GM18520 (cell line): Measurements from ENCODE around the gene EXOC6B.

Experiments used
- ATAC-seq: cut with Tn5 transposase; IDR thresholded peaks from one replicate; pipeline ENCODE4 v1.9.1; 2021; ENCODE audit not compliant: unreplicated experiment

The EXOC6B gene

GRCh38 chr2:72235497-72236415 is 590.1 kb downstream of the EXOC6B start:
- ATAC-seq = no peak

- ATAC-seq = no peak
Observed at GRCh38 chr2:72233211-72233610, 592.6 kb downstream of the EXOC6B start.

DNA sequence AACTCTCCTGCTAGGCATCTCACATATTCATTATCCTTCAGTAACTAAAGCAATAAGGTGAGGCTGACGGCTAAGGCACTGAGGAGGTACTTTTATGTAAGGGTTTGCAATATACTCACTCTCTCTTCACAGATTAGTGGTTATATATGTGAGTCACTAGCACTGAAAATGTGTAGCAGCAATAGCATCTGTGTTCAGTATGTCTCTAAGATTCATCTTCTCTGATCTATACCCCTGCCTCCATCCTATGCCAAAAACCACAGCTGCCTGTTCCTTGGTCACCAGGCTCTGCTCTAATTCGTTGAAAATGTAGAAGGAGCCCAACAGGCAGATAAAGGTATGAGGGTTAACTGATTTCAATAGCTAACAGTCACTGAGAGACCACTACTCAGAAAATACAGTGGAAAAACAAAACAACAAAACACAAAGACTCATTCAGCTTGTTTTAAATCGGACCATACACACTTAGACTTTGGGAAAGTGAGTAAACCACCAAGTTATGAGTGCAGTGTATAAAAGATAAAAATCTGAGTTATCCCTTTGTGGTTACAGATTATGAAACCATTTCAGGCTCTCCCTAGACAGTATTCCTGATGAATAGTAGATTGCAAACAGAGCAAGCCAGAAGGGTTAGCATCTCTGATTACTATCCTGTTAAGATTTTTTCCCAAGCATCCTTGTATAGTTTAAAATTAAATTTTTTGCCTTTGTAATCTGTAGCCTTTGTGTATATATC is 602.8 kb downstream of the EXOC6B start:
- no peak for ATAC-seq

DNA sequence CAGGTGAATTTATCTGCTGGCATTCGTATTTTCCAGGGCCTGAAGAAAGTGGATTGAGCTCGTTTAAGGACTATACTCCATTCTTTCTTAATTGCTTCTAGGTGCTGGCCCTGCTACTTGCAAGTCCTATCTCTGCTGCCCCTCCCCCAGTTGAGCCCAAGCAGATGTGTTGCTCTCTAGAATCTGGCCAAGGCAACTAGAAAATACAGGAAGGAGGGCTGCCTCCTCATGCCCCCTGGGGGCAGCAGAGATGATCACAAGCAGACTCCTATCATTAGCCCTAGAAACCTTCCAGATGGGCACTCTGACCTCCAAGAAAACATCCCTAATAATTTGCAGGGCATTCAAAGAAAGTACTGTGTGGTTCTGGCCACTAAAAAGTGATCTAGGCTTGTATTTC is 605.7 kb downstream of the EXOC6B start:
- no peak for ATAC-seq

- no peak for ATAC-seq
Observed at GRCh38 chr2:72214429-72215143, 611.2 kb downstream of the EXOC6B start.

DNA sequence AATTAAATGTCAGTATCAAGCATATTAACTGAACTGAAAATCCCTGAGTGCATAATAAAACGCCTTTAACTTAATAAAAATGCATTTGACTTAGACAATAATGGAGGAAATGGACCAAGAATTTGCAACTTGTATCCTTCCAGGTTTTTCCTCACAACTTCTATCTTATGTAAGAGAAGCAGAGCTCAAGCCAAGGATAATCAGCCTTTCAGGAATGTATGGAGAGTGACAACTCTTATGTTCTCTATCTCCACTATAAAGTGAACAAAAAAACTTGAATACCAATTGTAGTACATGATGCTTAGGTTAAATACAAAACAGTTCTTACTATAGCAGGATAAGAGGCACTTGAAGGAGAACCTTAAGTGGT is 613.4 kb downstream of the EXOC6B start:
- no peak for ATAC-seq

- ATAC-seq = no peak
Observed at GRCh38 chr2:72211777-72212485, 613.9 kb downstream of the EXOC6B start.

GRCh38 chr2:72211350-72211749 is 614.5 kb downstream of the EXOC6B start:
- no peak for ATAC-seq

DNA sequence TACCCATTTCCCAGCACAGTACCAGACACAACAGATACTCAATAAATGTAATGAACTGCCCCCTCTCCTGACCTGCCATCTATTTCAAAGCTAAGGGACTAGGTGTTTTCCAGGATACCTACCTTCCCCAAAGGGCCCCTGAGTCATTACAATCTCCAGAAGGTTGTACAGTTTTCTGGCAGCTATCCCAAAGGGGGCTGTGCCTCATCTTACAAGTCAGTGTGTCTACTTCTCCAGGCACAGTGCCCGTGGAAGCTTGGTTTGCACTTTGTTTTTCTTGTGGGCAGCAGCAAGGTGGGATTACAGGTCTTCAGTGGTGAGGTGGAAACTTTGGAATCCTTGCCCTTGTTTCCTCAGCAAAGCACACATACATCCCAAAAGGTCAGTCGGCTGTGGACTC is 615.4 kb downstream of the EXOC6B start:
- ATAC-seq = no peak

GRCh38 chr2:72208225-72208624 is 617.6 kb downstream of the EXOC6B start:
- no peak for ATAC-seq

GRCh38 chr2:72207334-72207733 is 618.5 kb downstream of the EXOC6B start:
- ATAC-seq = no peak

DNA sequence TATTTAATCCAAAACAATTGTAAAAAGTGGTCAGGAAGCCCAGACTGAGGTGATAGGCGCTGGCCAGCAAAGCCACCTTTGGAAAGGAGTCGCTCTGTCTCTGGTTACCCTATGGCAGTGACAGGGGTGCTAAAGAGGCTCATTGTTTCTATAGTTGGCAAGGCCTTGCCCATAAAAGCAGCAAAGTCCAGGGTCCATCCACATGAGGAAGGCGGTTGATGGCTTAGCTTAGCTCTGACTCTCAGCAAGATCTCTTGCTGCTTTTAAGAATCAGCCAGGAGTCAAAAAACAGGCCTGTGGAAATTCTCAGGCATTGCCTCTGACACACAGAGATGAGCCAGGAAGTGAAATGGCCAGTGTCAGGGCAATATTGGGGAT is 620.3 kb downstream of the EXOC6B start:
- ATAC-seq = no peak

- no peak for ATAC-seq
Observed at GRCh38 chr2:72204786-72205503, 620.9 kb downstream of the EXOC6B start.

DNA sequence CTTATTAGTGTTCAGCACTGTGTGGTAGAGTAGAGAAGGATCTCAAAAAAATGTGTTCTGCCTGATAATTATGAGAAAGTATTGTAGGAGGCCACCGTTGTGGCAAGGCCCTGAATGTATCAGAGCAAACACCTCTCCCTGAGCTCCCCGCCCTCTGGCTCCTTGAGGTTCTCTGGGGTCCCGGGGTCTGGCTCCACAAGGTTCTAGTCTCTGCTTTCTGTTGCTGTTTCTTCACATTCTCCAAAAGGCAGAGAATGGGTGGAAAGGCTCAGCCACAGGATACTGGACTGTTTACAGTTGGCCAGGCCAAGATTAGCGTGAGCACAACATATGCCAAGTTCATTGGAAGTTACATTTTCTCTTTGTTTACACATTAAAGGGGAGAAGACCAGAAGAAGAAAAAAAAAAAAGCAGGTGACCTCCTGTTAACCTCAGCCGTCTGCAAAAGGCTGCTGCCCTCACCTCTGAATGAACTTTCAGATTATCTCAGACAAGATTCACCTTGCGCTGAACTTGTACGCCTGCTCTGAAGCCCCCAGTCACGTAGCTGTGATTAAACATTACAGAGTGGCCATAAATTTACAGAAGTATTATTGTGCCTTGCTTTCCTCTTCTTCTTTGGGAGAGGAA is 621.6 kb downstream of the EXOC6B start:
- no peak for ATAC-seq

GRCh38 chr2:72198532-72199241 is 627.1 kb downstream of the EXOC6B start:
- ATAC-seq = no peak

DNA sequence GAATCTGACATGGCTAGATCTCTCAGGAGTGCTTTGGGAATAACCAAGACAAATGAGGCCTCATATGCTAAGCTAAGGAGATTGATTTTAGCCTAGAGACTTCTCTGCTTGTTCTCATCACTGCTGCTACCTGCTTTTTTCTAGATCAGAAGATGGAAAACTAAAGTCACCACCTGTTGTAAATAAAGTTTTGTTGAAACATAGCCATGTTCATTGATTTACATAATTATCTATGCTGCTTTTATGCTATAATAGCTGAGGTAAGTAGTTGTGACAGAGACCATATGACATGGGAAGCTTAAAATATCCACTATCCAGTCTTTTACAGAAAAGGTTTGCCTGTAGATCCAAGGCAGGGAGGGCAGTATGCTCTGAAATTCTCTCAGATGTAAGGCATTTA is 632.1 kb downstream of the EXOC6B start:
- ATAC-seq = no peak

DNA sequence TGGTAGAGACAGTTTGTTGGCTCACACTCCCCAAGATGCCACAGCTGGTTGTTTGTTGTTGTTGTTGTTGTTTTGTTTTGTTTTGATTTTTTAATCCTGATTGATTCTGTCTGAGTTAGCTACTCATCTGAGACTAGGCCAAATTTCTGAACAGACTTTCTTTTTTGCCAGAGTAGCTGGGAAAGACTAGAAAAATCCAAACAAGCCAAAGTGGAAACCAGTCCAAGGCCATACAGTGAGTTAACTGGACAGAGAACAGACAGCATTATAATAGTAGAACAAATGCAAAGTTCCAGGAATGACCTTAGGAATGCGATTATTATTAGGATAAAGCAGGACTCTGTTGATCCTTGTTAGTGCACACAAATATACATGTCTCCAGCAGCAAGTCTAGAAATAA is 634.4 kb downstream of the EXOC6B start:
- no peak for ATAC-seq

GRCh38 chr2:72185206-72185605 is 640.6 kb downstream of the EXOC6B start:
- ATAC-seq = no peak

DNA sequence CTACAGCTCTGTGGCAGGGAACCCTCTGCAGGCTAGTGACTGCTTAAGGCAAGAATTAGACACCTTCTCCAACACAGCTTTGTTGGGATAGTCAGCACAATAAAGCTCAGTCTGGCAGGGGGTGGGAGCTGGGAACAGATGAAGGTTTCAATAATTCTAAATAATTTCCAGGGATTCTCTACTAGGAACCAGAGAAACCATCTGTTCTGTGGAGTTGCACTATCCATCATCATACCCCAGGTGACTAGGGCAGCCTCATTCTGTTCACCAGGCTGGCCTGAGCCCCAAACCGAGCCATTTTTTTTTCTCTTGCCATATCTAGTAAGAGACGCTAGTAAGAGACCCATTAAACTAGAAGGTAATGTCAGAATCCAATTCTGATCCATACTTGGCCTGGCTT is 642.4 kb downstream of the EXOC6B start:
- ATAC-seq = no peak
